NCI-H526 treated with DMSO at 0.1 percent for 48 hours (cell line): ENCODE results near the gene RHOT1.
"Not testable (repeated sequence)": the region's sequence is repeated elsewhere in the genome, so short reads cannot be mapped to it uniquely, and the experiment has no call there.

Source experiments
- DNase-seq: peaks from one replicate; lab custom pipeline; 2025; lab: John Stamatoyannopoulos, UW

RHOT1 gene

DNA sequence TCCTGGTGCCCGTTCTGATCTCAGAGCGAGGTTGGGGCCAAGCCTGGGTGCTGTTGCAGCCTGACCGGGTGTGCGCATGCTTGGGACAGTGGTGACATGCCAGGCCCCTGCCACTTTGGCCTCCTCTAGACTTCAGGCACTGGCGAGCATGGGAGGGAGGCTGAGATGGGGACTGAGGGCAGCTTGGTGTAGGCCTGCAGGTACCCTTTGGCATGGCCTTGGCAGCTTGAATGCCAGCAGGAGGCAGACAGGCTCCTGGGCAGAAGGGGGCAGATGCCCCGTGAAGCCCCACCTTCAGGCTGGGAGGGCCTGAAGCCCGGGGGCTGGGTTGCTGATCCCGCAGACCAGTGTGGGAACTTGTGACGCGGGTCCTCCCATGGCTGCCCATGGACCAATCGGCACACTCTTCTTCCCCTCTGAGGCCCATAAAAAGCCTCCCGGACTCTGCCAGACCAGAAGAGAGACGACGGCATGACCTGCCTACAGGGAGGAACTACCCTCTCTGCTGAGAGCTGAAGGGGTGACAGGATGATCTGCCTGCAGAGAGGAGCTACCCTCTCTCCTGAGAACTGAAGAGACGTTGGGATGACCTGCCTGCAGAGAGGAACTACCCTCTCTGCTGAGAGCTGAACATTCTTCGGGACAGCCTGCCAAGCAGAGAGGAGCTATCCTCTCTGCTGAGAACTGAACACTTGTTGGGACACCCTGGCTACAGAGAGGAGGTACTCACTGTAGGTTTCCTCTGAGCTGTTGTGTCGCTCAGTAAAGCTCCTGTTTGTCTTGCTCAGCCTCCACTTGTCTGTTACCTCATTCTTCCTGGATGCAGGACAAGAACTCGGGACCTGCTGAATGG is 17.5 kb downstream of the RHOT1 start:
- no peak for DNase-seq

DNA sequence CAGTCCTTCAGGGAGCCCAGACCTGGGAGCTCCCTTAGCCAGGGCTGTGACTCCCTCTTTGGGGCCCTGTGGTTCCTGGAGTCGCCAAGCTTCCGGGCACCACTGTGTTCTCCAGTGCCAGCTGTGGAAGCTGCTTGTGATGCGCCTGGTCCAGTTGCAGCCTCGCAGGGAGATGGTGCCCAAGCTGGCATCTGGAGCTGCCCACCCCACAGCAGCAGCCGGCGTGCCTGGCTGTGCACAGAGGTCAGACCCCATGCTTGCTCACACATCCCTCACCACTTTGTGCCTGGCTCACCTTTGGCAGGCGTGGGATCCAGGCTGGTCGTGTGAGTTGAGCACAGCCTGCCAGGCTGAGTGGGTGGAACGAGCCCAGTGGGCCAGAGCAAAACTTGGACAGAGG is 18.2 kb downstream of the RHOT1 start:
- no peak for DNase-seq

DNA sequence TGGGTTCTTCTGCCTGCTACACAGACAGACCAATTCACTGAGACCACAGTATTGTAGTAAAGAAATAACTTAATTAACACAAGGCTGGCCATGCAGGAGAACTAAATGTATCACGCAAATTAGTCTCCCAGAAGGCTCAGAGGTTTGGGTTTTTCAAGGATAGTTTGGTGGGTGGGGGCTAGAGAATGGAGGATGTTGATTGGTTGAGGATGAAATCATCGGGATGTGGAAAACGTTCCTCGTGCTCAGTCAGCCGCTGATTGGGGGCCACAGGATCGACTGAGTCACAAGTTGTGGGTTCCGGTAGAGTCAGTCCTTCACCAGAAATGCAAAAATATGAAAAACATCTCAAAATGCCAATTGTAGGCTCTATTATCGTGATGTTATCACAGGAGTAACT is 18.7 kb downstream of the RHOT1 start:
- no peak for DNase-seq

DNA sequence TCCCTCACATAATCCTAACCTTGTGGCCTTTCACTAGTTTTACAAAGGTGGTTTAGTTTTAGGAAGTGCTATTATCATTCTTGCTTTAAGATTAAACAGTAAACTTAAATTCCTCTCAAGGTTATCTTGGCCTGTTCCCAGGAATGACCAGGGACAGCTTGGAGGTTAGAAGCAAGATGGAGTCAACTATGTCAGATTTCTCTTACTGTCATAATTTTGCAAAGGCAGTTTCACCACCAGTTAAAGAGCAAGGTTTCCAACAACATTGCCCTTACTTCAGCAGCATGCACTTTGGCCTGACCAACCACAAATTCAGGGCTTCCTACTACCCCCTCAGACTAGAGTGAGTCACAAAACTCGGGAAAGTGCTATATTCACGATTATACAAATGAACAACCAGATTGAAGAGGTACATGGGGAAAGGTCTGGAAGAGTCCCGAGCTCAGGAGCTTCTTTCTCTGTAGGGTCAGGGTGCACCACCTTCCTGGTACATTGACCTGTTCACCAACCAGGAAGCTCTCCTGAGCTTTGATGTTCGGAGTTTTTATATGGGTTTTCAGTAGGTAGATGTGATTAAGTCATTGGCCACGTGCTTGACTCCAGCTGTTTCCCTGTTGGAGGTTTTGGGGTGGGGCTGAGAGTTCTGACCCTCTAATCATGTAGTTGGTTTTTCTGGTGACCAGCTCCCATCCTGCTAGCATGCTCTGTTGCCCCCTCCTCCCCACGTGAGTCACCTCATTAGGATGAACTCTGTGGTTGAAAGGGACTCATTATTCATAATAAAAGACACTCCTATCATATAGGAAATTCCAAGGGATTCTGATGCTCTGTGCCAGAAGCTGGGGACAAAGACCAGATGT is 19.4 kb downstream of the RHOT1 start:
- no peak for DNase-seq

DNA sequence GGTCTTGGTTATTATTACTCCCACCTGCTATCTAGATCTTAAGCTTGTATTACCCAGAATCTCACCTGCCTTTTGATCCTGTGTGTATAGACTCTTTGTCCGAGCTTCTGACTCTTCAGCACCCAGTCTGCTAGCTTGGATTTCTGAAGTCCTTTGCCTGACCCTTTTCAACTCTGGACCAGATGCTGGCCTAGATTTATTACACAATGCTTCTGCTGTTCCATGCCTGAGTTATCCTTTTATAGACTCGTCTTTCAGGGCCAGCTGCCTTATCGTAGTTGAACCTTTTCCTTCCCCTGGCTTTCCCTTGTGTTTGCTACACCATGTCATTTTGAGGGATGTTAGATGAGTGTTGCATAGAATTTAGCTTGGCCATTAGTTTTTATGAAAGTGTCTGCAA is 32.6 kb downstream of the RHOT1 start:
- no peak for DNase-seq

DNA sequence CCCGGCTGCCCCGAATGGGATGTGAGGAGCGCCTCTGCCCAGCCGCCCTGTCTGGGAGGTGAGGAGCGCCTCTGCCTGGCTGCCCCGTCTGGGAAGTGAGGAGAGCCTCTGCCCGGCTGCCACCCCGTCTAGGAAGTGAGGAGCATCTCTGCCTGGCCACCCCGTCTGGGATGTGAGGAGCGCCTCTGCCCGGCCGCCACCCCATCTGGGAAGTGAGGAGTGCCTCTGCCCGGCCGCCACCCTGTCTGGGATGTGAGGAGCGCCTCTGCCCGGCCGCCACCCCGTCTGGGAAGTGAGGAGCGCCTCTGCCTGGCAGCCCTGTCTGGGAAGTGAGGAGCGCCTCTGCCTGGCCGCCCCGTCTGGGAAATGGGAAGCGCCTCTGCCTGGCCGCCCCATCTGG is 36.4 kb downstream of the RHOT1 start:
- not testable (repeated sequence) for DNase-seq

DNA sequence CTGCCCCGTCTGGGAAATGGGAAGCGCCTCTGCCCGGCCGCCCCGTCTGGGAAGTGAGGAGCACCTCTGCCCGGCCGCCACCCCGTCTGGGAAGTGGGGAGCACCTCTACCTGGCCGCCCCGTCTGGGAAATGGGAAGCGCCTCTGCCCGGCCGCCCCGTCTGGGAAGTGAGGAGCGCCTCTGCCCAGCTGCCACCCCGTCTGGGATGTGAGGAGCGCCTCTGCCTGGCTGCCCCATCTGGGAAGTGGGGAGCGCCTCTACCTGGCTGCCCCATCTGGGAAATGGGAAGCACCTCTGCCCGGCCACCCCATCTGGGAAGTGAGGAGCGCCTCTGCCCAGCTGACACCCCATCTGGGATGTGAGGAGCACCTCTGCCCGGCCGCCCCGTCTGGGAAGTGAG is 36.8 kb downstream of the RHOT1 start:
- DNase-seq = not testable (repeated sequence)

DNA sequence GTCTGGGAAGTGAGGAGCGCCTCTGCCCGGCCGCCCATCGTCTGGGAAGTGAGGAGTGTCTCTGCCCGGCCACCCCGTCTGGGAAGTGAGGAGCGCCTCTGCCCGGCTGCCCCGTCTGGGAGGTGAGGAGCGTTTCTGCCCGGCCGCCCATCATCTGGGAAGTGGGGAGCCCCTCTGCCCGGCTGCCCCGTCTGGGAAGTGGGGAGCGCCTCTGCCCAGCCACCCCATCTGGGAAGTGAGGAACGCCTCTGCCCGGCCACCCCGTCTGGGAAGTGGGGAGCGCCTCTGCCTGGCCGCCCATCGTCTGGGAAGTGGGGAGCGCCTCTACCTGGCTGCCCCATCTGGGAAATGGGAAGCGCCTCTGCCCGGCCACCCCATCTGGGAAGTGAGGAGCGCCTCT is 37.2 kb downstream of the RHOT1 start:
- DNase-seq = not testable (repeated sequence)

DNA sequence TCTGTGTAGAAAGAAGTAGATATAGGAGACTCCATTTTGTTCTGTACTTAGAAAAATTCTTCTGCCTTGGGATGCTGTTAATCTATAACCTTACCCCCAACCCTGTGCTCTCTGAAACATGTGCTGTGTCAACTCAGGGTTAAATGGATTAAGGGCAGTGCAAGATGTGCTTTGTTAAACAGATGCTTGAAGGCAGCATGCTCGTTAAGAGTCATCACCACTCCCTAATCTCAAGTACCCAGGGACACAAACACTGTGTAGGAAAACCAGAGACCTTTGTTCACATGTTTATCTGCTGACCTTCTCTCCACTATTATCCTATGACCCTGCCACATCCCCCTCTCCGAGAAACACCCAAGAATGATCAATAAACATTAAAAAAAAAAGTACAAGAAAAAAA is 38.0 kb downstream of the RHOT1 start:
- not testable (repeated sequence) for DNase-seq

DNA sequence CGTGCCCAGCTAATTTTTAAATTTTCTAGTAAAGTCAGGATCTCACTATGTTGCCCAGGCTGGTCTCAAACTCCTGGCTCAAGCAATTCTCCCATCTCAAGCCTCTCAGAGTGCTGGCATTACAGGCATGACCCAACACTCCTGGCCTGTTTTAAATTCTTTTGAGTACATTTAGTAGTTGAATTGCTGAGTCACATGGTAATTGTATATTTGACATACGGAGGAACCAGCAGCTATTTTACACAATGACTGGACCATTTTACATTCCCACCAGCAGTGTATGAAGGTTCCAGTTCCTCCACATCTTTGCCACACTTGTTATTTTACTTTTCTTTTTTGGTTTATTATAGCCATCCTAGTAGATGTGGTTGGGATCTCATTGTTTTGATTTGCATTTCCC is 43.6 kb downstream of the RHOT1 start:
- no peak for DNase-seq

DNA sequence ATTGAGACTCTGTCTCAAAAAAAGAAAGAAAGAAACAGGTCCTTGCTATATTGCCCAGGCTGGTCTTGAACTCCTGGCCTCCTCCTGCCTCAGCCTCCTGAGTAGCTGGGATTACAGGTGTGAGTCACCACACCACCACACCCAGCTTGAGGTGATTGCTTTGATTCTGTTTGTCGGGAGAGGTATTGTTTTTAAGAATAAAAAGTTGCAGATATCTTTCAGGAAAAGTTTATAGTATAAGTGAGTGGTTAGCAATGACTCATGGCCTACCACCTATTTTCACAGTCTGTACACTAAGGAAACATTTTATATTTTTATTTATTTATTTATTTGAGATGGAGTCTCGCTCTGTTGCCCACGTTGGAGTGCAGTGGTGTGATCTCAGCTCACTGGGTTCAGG is 45.0 kb downstream of the RHOT1 start:
- DNase-seq = no peak

DNA sequence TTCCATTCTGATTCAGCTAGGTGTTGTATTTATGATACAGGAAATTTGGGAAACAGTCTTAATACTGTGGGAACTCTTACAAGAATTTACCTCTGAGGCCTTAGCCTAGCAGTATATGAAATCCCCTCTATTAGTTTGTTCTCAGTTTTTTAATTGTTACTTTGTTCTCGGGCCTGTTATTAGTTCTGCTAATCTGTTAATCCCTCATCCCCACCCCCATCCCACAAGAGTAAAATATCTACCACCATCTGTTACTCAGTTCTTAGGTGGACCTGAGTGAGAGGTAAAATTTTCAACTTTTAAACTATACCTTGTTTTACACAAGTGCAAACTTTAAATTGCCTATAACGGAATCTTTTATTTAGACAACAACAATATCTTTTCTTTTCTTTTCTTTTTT is 47.0 kb downstream of the RHOT1 start:
- DNase-seq = no peak

DNA sequence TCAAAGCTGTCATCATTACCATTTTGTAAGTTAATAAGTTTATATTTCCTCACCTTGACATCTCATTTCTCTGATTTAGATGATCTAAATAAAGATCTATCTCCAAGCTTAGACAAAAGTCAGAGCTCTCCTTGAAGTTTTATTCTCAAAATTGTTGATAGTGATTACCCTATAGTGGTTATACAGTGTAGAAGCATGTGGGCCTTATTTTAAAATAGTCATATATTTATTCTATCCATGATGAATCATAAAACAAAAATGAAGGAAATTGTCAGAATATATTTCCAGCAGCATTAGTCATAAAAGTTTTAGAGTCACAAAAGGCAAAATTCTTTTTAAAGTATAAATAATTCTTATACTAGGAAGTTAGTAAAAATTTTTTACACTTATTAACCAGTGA is 49.0 kb downstream of the RHOT1 start:
- no peak for DNase-seq

DNA sequence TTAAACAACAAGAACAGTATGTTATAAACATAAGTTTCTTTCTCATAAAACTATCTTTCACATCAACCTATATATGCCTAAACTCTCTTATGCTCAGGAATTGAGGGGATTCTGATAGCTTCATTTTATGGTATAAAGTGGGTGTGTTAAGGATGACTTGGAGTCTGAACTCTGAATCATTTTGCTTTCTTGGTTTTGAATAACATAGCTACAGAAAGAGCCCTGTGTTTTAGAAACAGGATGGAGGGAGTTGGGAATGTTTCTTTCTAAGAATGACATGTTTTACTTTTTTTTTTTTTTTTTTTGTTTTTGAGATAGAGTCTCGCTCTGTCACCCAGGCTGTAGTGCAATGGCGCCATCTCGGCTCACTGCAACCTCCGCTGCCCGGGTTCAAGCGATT is 50.1 kb downstream of the RHOT1 start:
- no peak for DNase-seq

DNA sequence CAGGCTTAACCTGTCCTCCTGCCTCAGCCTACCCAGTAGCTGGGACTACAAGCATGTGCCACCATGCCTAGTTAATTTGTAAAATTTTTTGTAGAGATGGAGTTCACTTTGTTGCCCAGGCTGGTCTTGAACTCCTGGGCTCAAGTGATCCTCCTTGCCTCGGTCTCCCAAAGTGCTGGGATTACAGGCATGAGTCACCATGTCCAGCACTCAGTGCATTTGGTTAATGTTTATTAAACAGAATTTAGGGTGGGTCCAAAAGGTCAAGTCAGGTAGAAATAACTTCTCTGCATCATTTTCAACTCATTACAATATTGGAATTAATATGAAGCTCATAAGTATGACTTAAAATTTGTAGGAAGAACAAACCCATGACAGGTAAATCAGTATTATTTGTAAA is 55.7 kb downstream of the RHOT1 start:
- DNase-seq = no peak

DNA sequence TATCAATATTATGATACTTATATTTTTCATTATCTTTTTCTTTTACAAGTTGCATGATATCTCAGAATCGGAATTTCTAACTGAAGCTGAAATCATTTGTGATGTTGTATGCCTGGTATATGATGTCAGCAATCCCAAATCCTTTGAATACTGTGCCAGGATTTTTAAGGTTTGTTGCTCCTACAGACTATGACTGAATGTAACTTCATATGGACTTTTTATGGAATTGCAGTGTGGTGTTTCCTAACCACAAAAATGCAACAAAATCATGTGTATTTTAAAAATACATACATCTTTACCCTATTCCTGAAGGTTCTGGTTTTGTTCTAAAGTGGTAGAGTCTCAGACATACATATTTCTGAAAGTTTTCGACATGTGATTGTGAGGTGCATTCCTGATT is 64.6 kb downstream of the RHOT1 start:
- no peak for DNase-seq

DNA sequence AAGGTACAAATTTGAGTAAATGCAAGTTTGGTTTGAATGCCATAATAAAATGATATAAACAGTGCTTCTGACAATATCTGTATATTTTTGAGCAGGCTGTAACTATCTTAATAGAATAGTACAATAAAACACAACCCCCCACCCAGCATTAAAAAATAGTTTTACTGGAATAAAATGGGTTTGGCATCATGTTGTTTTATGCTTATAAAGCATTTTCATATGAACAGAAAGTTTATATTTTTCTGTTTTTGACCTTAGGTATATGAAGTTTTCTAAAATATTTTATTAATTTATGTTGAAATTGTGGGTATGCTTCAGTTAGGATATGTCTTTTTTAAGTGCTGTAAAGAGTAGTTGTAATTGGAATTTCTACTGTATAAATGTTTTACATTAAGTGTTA is 66.1 kb downstream of the RHOT1 start:
- no peak for DNase-seq

DNA sequence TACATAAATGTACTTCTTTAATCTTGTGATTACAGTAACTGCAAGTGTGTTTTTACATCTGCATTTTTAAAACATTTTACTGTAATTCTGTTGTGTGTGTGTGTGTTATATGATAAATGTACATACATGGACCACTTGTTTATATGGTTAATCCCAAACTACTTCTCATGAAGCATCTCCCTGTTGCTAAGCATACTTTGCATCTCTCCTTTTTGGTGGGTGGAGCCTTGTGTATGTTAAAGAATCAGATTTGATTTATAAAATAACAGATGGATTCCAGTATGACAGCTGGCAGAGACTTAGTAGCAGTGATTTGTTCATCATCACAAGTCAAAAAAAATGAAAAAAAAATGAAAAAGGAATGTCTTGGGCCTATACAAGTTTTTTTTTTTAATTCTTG is 67.3 kb downstream of the RHOT1 start:
- no peak for DNase-seq

DNA sequence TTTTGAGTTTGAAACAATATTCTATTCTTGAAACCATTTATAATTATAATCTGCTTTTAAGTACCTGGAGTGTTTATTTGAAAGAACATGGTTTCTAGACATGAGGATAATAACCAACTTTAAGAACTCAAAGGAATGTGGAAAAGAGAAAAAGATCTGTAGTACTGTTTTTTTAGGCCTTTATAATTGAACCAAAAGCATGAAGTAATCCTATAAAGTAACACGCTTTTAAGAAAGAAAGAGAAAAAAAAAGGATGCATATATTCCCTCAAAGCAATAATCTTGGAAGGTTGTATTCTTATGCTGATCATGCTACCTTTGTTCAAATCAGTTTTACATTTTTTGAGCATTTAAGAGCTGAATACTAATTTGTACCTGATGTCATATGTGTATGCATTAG is 69.4 kb downstream of the RHOT1 start:
- no peak for DNase-seq

DNA sequence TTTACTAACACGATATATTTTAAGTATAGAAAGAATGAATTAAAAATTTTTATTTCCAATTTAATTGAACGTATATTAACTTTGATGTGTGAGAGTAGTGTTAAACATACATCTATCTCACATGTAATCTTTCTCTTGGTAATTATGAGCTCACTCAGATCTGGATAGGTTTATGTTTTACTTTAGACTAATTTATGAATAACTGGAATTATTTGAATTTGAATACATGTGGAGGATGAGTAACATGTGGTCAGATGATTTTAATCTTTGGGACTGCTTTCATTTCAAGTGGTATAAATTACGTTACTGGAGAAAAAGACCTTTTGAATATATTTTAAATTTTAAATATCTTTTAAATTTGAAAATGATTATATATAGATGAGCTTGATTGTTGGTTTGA is 73.4 kb downstream of the RHOT1 start:
- DNase-seq = no peak

DNA sequence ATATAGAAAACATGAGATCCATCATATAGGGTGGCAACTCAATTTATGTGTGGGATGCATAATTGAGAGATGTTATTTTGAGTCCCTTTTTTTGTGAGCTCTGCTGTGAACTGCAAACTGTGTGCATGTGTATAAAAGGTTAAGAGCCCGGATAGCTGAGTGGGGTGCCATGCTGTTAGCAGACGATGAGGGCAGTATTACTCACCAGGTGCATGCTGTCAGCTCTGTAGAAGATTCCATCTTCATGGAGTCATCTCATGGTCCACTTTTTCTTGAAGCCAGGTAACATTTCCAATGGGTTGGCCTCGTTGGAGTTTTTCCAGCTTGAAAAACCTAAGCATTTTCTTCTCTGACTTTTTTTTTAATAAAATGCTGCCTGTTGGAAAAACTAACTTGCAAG is 80.3 kb downstream of the RHOT1 start:
- DNase-seq = no peak

DNA sequence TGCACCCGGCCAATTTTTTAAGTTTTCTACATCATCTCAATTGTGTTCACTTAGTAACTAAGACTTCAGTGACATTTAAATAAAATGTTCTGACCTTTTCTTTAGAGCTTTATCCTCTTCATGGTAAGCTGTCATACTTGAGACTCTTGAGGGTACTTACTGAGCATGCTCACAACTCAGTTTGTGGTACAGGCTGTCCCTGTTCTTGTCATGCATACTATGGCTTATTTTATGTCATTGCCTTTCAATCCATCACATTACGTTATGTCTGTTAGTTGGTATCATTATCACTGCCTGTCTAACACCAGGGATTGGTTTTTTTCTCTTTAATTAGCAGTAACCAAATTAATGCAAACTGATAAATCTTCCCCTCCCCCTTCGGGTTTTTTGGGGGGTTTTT is 81.4 kb downstream of the RHOT1 start:
- no peak for DNase-seq

DNA sequence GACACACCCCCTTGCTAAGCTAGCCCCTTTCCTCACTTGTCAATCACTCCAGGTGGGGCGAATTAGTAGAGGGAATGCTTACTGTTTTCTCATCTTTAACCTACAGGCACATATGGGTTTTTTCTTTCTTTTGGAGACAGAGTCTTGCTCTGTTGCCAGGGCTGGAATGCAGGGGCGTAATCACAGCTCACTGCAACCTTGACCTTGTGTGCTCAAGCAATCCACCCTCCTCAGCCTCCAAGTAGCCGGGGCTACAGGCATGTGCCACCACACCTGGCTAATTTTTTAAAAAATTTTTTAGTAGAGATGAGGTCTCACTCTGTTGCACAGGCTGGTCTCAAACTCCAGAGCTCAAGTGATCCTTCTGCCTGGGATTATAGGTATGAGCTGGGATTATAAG is 84.6 kb downstream of the RHOT1 start:
- no peak for DNase-seq
